Activated naive CD4-positive, alpha-beta T cell treated with anti-CD3 and anti-CD28 coated beads, Interleukin-2, amount 50 U/mL, for 24 hours (primary cell): ENCODE data around the gene CLSTN2.

Experiments
- H3K27ac Mint-ChIP-seq: one replicate; pipeline ENCODE4 v1.8.0; 2021; ENCODE audit warnings: mild to moderate bottlenecking, mixed read lengths
- H3K27me3 Mint-ChIP-seq: one replicate; pipeline ENCODE4 v1.8.0; 2021; ENCODE audit warnings: mixed read lengths
- H3K36me3 Mint-ChIP-seq: one replicate; pipeline ENCODE4 v1.8.0; 2021; ENCODE audit warnings: mixed read lengths
- H3K4me1 Mint-ChIP-seq: one replicate; pipeline ENCODE4 v1.8.0; 2021; ENCODE audit warnings: mixed read lengths
- H3K4me3 Mint-ChIP-seq: one replicate; pipeline ENCODE4 v1.8.0; 2021; ENCODE audit warnings: mild to moderate bottlenecking, mixed read lengths
- H3K9me3 Mint-ChIP-seq: one replicate; pipeline ENCODE4 v1.8.0; 2021; ENCODE audit warnings: mixed read lengths

The CLSTN2 gene

DNA sequence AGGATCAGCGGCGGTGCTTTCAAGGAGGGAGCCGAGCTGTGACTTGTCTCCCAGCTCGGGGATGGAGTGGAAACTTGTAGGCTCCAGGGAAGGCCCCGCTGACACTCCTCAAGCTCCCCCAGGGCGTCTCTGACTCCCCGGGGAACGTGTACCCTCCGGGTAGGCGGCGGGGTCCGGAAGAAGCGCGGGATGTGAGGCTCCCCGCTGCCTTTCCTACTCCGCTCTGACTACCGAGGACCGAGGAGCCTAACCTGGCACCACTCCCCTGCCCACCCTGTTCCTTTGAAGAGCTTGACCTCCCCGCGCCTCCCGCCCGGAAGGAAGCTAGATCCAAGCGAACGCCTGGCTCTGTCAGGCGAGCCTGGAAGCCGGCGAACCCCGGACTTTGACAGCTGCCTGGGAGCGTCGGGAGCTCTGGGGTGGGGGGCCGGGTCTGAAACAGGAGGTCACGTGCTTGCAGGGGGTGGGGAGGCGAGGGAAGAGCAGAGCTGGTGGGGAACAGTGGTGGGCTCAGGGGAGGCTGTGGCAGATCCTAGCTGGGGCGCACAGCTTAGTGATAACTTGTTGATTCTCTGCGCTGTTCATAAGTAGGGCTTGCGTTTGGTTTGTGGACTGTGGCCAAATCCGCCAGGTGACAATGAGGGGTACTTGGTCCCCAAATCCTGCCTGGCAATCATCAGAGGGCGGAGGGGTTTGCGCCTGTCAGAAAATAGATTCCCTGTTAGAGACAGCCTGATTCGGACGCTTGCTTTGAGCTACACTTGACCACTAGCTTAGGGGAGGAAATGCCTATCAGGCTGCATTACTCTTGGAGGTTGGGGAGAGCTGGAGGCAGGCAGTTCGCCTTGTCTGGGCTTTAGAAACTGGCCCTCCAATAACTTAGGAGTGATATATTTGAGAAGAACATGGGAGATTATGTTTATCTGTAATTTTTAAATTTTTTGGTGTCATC, 1.2 kb downstream of the CLSTN2 start:
- H3K4me3 Mint-ChIP-seq, result no peak overlapping the region
- no peaks in the 10 kb centered on the region for H3K9me3 Mint-ChIP-seq
- H3K27me3 Mint-ChIP-seq, result peaks cover 31% of the 10 kb centered on the region
- no peaks in the 10 kb centered on the region for H3K36me3 Mint-ChIP-seq
- no peaks in the 10 kb centered on the region for H3K4me1 Mint-ChIP-seq
- no peak overlapping the region for H3K27ac Mint-ChIP-seq

DNA sequence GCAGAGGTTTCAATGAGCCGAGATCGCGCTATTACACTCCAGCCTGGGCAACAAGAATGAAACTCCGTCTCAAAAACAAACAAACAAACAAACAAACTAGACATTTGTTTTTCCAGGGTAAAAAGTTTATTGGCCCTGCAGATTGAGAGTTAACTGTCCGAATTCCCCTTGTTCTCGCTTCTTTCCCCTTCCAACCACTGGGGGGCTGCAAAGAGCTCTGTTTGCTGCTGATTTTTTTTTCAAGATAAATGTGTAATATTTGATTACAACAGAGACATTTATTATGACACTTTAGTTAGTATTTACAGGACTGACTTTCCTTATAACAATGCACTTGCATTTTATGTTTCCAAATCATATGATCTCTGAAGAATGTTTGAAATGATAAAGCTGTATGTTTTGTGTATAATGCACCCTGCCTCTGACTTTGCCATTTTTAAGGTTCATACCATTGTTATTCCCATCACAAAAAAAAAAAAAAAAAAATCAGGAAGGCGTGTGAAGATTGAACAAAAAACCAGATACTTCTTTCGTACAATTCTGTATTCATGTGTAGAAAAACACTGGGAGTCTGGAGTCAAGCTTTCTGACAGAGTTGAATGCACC, 2.8 kb downstream of the CLSTN2 start:
- Mint-ChIP-seq H3K27me3 (peaks cover 29% of the 10 kb centered on the region), H3K4me3 (no peak overlapping the region), H3K36me3 (no peaks in the 10 kb centered on the region), H3K9me3 (no peaks in the 10 kb centered on the region), H3K4me1 (no peaks in the 10 kb centered on the region), H3K27ac (no peak overlapping the region)

DNA sequence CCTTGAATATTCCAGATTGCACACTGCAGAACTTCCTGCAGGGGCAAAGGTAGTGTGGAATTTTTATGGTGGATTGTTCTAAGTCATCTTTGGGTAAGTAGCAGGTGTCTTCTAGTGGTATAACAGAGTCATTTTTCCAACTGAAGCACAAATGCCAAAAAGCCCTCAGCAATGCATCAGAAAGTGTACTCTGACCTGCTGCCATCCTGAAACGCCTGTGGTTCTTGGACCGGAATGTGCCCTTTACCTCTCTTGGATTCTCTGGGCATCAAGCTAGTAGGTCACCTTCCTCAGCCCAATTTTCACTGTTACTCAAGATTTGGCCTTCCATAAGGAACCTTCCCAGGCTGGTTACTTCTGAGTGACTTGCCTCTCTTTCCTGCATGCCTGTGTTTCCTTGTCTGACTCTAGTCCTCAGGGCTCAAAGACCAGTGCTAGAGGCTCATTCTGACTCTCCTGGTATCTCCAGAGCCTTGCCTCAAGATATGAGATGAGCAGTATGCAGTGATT, 4.8 kb downstream of the CLSTN2 start:
- H3K27ac Mint-ChIP-seq, result no peak overlapping the region
- peaks cover 26% of the 10 kb centered on the region for H3K27me3 Mint-ChIP-seq
- no peak overlapping the region for H3K4me3 Mint-ChIP-seq
- no peaks in the 10 kb centered on the region for H3K4me1 Mint-ChIP-seq
- no peaks in the 10 kb centered on the region for H3K36me3 Mint-ChIP-seq
- H3K9me3 Mint-ChIP-seq, result no peaks in the 10 kb centered on the region

DNA sequence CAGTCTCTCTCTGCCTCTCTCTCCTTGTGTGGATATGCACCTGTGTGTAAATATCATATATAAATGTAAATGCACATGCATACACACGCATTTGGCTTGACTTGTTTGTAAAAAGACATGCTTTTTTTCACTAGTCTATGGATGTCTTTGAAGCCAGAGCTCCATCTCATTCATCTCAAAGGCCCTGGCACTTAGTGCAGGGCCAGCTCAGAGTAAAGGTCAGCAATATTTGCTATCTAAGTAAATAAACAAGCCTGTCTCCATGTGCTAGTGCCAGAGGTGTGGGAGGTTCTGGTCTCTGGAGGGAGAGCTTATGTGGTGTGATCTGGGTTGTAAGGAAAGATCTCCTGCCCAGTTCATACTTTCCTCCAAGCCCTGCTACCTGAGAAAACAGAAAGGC, 5.6 kb downstream of the CLSTN2 start:
- H3K36me3 Mint-ChIP-seq, result no peaks in the 10 kb centered on the region
- H3K4me1 Mint-ChIP-seq, result no peaks in the 10 kb centered on the region
- H3K4me3 Mint-ChIP-seq, result no peak overlapping the region
- no peak overlapping the region for H3K27ac Mint-ChIP-seq
- H3K27me3 Mint-ChIP-seq, result peaks cover 26% of the 10 kb centered on the region
- H3K9me3 Mint-ChIP-seq, result no peaks in the 10 kb centered on the region

DNA sequence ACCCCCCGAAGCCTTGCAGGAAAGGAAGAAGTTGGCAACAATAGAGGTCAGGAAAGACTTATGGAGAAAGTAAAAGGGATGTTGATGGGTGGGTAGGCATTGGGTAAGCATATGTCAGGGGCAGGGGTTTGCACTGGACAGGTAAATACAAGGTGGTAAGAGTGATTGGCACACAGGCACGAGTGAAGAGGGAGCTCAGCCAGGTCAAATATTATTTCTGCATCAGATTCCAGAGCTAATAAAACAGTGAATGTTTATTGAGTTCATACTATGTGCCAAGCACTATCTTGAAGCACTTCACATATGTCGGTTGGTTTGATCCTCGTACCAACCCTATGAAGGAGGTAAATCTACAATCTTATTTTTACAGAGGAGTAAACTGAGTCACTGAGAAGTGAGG, 6.6 kb downstream of the CLSTN2 start:
- no peak overlapping the region for H3K27ac Mint-ChIP-seq
- no peak overlapping the region for H3K4me3 Mint-ChIP-seq

DNA sequence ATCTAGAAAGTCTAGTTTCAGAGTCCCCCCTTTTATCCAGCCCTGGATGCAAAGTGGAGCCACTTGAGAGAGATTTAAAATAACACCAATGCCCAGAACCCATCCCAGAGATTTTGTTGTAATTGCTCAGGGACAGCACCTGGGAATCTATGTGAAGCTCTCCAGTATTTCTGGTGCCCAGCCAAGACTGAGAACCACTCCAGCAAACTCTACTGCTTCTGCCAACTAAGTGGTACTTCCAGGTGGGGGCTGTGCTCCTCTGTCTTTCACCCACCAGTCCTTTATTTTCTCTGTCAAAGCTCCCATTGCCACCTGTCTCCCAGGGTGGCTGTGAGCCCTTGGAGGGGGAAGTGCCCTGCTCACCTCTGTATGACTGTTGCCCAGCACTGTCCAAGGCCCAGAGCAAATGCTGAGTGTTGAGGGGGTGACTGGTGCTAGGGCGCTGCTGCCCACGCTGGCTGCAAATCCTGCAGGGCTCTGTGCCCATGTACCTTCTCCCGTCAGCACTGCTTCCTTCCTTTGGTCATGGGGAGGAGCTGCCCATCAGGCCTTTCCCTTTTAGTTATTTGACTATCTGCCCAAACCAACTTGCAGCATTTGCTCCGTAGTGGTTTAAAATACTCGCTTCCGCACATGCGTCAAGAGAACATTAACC, 9.4 kb downstream of the CLSTN2 start:
- Mint-ChIP-seq H3K4me1 (no peaks in the 10 kb centered on the region), H3K36me3 (no peaks in the 10 kb centered on the region)

More for the DNA sequence above, 6.6 kb downstream of the CLSTN2 start:
- Mint-ChIP-seq H3K4me1 (no peaks in the 10 kb centered on the region), H3K27me3 (peaks cover 19% of the 10 kb centered on the region), H3K9me3 (no peaks in the 10 kb centered on the region), H3K36me3 (no peaks in the 10 kb centered on the region)

DNA sequence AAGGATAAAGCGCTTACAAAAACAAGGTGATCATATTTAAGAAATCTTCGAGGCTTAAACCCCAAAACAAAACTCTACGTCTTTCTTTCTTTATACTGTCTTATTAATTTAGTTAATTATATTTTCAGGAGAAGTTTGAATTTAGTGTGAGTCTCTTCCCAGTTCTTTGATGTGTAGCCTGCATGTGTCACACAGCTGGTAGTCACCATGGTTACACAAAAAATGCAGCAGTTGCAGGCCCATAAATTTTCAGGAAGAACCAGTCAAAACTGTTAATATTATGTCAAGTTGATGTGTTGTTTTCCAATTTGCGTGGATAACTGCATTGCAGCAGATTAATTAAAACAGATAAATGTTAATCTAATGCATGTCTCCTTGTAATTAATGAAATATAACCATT, 10.4 kb downstream of the CLSTN2 start:
- no peaks in the 10 kb centered on the region for H3K9me3 Mint-ChIP-seq
- no peak overlapping the region for H3K4me3 Mint-ChIP-seq
- H3K27me3 Mint-ChIP-seq, result peaks cover 7% of the 10 kb centered on the region
- no peak overlapping the region for H3K27ac Mint-ChIP-seq
- H3K4me1 Mint-ChIP-seq, result no peaks in the 10 kb centered on the region
- H3K36me3 Mint-ChIP-seq, result no peaks in the 10 kb centered on the region

More for the DNA sequence above, 9.4 kb downstream of the CLSTN2 start:
- H3K4me3 Mint-ChIP-seq, result no peak overlapping the region
- H3K27ac Mint-ChIP-seq, result no peak overlapping the region
- no peaks in the 10 kb centered on the region for H3K9me3 Mint-ChIP-seq
- H3K27me3 Mint-ChIP-seq, result peaks cover 7% of the 10 kb centered on the region

DNA sequence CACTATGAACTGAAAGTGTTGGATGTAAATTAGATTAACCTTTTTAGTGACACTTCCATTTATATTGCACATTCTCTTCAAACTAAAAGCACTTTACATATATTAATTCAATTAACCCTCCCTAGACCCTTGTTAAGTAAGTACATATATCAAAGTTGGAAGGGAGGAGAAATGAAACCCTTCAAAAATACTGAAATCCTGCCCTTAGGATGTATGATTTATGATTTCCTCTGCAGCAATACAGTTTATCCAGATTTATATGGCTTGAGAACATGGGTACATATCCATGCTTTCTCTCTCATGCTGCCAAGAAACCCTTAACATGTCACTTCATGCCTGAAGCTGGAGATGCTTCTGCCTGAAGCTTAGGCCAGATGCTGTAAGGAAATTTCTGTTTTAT, 11.0 kb downstream of the CLSTN2 start:
- Mint-ChIP-seq H3K9me3 (no peaks in the 10 kb centered on the region), H3K4me3 (no peak overlapping the region), H3K36me3 (no peaks in the 10 kb centered on the region), H3K4me1 (no peaks in the 10 kb centered on the region), H3K27me3 (peaks cover 7% of the 10 kb centered on the region), H3K27ac (no peak overlapping the region)

DNA sequence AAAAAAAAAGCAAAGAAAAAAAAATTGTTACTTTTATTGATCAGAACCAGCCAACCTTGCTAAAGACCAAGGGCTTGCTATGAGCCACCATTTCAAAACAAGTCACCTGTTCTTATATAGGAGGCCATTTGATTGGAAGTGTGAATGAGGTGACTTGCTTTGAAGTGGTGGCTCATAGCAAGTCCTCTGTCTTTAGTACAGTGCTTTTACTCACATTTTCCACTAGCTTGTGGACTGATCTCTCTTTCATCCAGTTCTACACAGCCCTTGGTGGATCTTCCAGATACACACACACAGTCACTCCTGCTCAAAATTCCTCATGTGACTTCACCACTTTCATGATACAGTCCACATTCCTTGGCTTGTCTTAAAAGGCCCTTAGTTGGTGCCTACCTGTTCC, 13.5 kb downstream of the CLSTN2 start:
- Mint-ChIP-seq H3K27me3 (no peaks in the 10 kb centered on the region), H3K4me3 (no peak overlapping the region), H3K4me1 (no peaks in the 10 kb centered on the region), H3K36me3 (no peaks in the 10 kb centered on the region), H3K27ac (no peak overlapping the region), H3K9me3 (no peaks in the 10 kb centered on the region)

DNA sequence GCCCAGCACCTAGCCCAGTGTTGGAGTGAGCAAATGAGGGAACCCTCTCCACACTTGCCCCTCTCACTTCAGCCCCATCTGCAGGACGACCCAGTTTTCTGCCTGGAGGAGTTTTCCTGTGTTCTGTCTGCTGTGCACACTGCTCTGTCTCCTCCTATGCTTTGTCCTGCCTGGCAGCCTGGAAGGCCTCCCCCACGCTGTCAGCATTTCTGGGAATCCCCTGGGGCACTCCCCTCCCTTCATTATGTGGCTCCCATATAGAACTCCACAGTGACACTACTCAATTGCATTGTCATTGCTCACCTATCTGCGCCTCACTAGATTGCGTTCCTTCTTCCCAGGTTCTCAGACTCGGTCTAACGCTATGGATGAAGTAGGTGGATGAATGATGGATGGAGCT, 13.9 kb downstream of the CLSTN2 start:
- no peak overlapping the region for H3K27ac Mint-ChIP-seq
- H3K9me3 Mint-ChIP-seq, result no peaks in the 10 kb centered on the region
- no peaks in the 10 kb centered on the region for H3K36me3 Mint-ChIP-seq
- no peaks in the 10 kb centered on the region for H3K27me3 Mint-ChIP-seq
- H3K4me3 Mint-ChIP-seq, result no peak overlapping the region
- H3K4me1 Mint-ChIP-seq, result no peaks in the 10 kb centered on the region

DNA sequence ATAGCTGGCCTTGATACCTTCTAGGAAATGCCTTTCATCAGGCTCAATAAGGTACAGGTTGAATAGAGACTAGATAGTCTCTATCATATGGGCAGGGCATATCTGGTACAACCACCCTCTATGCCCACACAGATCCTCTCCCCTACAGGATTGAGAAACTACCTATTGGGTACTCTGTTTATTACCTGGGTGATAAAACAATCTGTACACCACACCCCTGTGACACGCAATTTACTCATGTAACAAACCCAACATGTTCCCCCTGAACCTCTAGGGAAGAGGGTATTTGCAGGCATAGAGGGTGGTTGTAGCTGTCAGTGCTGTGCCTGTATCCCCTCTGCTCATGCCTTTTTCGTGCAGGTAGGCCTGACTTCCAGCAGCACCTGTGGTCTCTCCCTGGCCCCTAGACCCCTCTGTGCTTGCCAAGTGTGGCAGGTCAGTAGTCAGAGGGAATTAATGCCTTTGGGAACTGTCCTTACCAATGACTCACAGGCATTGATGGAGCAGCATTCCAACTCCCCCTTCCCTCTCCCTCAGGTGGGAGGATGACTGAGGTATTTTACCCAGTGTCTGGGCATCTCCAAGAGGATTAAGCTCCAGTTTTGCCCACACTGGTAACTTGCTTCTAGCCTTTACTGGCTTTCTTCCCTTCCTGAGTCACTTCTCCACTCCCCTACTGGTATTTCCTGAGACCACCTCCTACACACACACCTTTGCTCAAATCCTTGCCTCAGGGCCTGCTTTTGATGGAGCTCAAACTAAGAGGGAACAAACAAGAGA, 18.3 kb downstream of the CLSTN2 start:
- no peak overlapping the region for H3K27ac Mint-ChIP-seq
- no peaks in the 10 kb centered on the region for H3K36me3 Mint-ChIP-seq
- no peaks in the 10 kb centered on the region for H3K4me1 Mint-ChIP-seq
- H3K4me3 Mint-ChIP-seq, result no peak overlapping the region
- peaks cover 4% of the 10 kb centered on the region for H3K27me3 Mint-ChIP-seq
- no peaks in the 10 kb centered on the region for H3K9me3 Mint-ChIP-seq

DNA sequence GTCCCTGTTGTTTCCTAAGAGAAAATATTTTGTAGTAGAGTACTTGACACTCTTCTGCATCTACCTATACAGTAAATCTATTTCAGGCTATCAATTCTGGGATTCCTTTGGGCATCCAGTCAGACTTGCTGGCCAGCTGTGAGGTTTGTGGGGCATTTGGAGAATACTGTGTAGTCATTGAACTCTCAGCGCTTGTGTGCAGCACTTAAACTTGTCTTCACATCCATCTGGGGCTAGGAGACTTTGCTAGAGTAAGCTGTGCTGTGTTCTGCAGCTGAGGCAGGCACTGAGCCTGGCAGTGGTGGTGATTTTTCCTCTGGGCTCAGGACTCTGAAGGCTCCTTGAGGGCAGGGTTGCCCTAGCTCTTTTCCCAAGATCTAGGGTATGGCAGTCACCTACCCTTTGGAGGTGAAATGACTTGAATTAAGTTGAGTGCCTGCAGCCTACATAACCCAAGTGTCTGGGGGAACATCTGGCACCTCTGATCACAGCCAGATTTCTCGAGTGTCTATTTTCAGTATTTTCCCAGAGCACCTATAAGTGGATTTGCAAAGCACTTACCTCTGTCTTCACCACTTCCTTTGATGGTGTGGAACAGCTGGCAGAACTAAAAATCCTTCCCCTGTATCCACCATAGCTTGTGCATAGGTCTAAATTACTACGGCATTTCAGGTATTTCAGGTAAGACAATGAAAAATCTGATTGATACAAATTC, 19.3 kb downstream of the CLSTN2 start:
- H3K27me3 Mint-ChIP-seq, result peaks cover 4% of the 10 kb centered on the region
- no peaks in the 10 kb centered on the region for H3K9me3 Mint-ChIP-seq
- H3K4me1 Mint-ChIP-seq, result no peaks in the 10 kb centered on the region
- no peaks in the 10 kb centered on the region for H3K36me3 Mint-ChIP-seq
- no peak overlapping the region for H3K27ac Mint-ChIP-seq
- H3K4me3 Mint-ChIP-seq, result no peak overlapping the region

DNA sequence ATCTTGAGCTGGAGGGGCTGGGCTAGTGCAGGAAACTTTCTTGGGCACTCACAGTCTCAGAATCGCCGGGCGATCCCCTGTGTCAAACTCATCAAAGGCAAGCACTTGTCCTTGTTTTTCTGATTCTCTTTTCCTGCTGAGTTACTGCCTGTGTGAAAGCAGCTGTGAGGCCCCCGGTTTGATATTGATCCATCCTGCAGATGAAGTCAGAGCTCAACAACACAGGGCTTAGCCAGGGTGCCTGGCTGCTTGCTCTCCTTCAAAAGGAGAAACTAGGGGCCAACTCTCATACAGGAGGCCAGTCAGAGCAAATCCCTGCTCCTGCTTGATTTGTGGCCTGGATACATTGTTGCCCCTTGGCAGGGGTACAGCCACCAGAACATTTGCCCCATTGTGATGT, 22.9 kb downstream of the CLSTN2 start:
- Mint-ChIP-seq H3K9me3 (no peaks in the 10 kb centered on the region), H3K36me3 (no peaks in the 10 kb centered on the region), H3K27ac (no peak overlapping the region), H3K4me1 (no peaks in the 10 kb centered on the region), H3K27me3 (peaks cover 4% of the 10 kb centered on the region), H3K4me3 (no peak overlapping the region)

DNA sequence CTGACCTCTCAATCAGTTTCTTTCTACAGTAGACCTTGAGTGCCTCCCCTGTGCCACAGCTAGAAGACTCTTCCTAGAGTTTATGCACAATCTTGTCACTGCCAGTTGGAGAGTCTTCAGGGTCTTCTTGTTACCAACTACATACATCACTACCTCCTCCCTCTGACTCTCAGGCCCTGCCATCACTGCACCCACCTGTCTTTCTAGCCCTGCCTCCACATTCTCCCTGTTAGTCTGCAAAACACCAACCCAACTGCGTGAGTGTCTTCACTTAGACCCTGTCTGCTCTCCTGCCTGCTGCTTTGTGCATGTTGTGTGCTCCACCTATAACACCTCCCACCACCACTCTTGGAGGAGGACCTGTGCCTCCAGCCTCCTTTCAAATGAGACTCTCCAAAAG, 34.4 kb downstream of the CLSTN2 start:
- Mint-ChIP-seq H3K9me3 (no peaks in the 10 kb centered on the region), H3K36me3 (no peaks in the 10 kb centered on the region), H3K4me3 (no peak overlapping the region), H3K4me1 (no peaks in the 10 kb centered on the region), H3K27ac (no peak overlapping the region), H3K27me3 (peaks cover 6% of the 10 kb centered on the region)

DNA sequence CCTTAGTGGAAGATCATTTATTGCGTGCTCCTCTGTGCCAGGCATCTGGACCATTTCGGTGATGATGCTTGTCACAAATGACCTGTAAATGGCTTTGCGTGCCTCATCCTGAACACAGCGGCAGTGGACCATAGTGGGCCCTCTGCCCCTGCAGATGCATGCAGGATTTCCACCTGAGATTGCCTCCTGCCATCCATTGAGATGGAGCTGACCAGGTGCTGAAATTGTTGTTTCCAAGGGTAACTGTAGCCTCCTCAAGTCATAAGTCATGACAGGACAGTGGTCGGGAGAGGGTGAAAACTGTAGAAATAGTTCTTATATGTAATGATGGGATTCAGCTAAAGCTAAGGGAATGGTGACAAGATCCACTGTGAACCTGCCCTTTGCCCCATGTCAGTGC, 35.5 kb downstream of the CLSTN2 start:
- Mint-ChIP-seq H3K36me3 (no peaks in the 10 kb centered on the region), H3K4me1 (no peaks in the 10 kb centered on the region), H3K27me3 (peaks cover 7% of the 10 kb centered on the region), H3K27ac (no peak overlapping the region), H3K9me3 (no peaks in the 10 kb centered on the region), H3K4me3 (no peak overlapping the region)
